Gastroesophageal sphincter (tissue), 4 donors: ENCODE results near the gene GTF2F2. TPM values are rescaled to one million over a fixed set of nuclear protein-coding genes. Genes with fewer than 3 reads are reported as not detected.

Experiments used
- ATAC-seq: fragments of 150-250 bp; one replicate; pipeline ENCODE4 v1.9.1; 2016; ENCODE audit warnings: mild to moderate bottlenecking, moderate library complexity
- H3K27ac ChIP-seq, 4 donors: fragments of 200-600 bp; sonication (generic) in 3 of 4; 1 replicate in 3 of 4; 2 replicates in 1 of 4; pipeline ENCODE4 v1.5.1; 2016 to 2019
- H3K27me3 ChIP-seq: fragments of 200-600 bp; sonication (generic); one replicate; pipeline ENCODE4 v1.5.1; 2019
- H3K36me3 ChIP-seq, 2 donors: fragments of 200-600 bp; sonication (generic); one replicate each; pipeline ENCODE4 v1.5.1; 2019; ENCODE audit warnings: control low read depth in 1 of 2
- H3K4me1 ChIP-seq, 3 donors: fragments of 200-600 bp; sonication (generic); 1 replicate in 2 of 3; 2 replicates in 1 of 3; pipeline ENCODE4 v1.5.1; 2016 to 2019; ENCODE audit warnings: control low read depth in 2 of 3
- H3K4me3 ChIP-seq, 2 donors: fragments of 200-600 bp; sonication (generic); one replicate each; pipeline ENCODE4 v1.5.1; 2019; ENCODE audit warnings: mild to moderate bottlenecking in 1 of 2, moderate library complexity in 1 of 2
- H3K9me3 ChIP-seq, 3 donors: fragments of 200-600 bp; sonication (generic); one replicate each; pipeline ENCODE4 v1.5.1; 2017 to 2019; ENCODE audit warnings: control low read depth in 2 of 3
- EP300 ChIP-seq: sonication (generic); formaldehyde crosslinking; IDR thresholded peaks from one replicate; pipeline ENCODE4 v1.6.1; 2017; ENCODE audit warnings: antibody characterized with exemption, mild to moderate bottlenecking
- POLR2A ChIP-seq, 2 donors: fragments of 450-650 bp; IDR thresholded peaks; one replicate each; pipeline ENCODE4 v1.6.1; 2017; ENCODE audit warnings: antibody characterized with exemption in 2 of 2, mild to moderate bottlenecking in 2 of 2, moderate library complexity in 1 of 2
- POLR2AphosphoS5 ChIP-seq: sonication (generic); formaldehyde crosslinking; IDR thresholded peaks from one replicate; pipeline ENCODE4 v1.6.1; 2017; ENCODE audit warnings: antibody characterized with exemption
- WGBS, 2 donors: methylation state at CpG; one replicate each; pipeline ENCODE4 v1.1.5; 2018; ENCODE audit warnings: low coverage in 1 of 2; 5-methylcytosine and 5-hydroxymethylcytosine counted together
- total RNA-seq, 4 donors: library from RNA; depleted of rRNA; stranded (reverse); fragments of >200 nt; gene quantifications; one replicate each; pipeline ENCODE4 v1.1.0, GENCODE V29; 2016
- TF ChIP-seq, protein P1 (sequence below), 4 experiments: fragments of 200-600 bp in 2 of 4; fragments of 450-650 bp in 2 of 4; sonication (generic) in 1 of 4; IDR thresholded peaks; one replicate each; pipeline ENCODE4 v1.5.1; 2017 to 2019; ENCODE audit warnings: antibody characterized with exemption in 4 of 4, mild to moderate bottlenecking in 2 of 4, moderate library complexity in 2 of 4

Gene GTF2F2
- total RNA-seq, 4 donors from 2014 or later, result 15.3 to 19.6 (median 17.7) TPM

DNA sequence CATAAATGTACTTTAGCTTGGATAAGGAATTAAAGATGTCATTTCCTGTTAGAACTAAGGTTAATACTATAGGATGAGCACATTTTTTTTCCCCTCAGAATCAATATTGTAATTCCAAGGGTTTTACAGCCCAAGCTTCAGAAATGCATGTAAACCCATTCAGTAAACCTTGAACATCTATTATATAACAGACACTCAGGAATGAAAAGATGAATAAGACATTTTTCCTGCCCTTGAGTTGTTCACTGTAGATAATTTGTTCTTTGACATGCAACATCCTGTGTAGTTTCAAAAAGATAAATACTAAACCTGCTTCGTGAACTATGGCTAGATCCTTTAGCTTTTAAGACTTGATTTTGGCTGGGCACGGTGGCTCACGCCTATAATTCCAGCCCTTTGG, 102.2 kb downstream of the GTF2F2 start:
- no peak for ATAC-seq
- no peaks in the 10 kb centered on the region for H3K27me3 ChIP-seq
- no peaks in the 10 kb centered on the region for H3K9me3 ChIP-seq
- TF ChIP-seq POLR2AphosphoS5, result no peak
- TF ChIP-seq, protein P1, sequence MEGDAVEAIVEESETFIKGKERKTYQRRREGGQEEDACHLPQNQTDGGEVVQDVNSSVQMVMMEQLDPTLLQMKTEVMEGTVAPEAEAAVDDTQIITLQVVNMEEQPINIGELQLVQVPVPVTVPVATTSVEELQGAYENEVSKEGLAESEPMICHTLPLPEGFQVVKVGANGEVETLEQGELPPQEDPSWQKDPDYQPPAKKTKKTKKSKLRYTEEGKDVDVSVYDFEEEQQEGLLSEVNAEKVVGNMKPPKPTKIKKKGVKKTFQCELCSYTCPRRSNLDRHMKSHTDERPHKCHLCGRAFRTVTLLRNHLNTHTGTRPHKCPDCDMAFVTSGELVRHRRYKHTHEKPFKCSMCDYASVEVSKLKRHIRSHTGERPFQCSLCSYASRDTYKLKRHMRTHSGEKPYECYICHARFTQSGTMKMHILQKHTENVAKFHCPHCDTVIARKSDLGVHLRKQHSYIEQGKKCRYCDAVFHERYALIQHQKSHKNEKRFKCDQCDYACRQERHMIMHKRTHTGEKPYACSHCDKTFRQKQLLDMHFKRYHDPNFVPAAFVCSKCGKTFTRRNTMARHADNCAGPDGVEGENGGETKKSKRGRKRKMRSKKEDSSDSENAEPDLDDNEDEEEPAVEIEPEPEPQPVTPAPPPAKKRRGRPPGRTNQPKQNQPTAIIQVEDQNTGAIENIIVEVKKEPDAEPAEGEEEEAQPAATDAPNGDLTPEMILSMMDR (IDR thresholded peaks at IDR 0.05), result no peak
- TF ChIP-seq POLR2A (IDR thresholded peaks at IDR 0.05), result no peak
- no peak for TF ChIP-seq EP300
- no peak overlapping the region for H3K27ac ChIP-seq
- H3K36me3 ChIP-seq, result no peaks in the 10 kb centered on the region
- WGBS, 2 donors, result 73 to 90% methylated on average over 2 to 3 of the region's 3 CpGs
- H3K4me1 ChIP-seq, result peaks cover 0 to 10% (median 0%) of the 10 kb centered on the region in 3 donors
- H3K4me3 ChIP-seq, result no peak overlapping the region

DNA sequence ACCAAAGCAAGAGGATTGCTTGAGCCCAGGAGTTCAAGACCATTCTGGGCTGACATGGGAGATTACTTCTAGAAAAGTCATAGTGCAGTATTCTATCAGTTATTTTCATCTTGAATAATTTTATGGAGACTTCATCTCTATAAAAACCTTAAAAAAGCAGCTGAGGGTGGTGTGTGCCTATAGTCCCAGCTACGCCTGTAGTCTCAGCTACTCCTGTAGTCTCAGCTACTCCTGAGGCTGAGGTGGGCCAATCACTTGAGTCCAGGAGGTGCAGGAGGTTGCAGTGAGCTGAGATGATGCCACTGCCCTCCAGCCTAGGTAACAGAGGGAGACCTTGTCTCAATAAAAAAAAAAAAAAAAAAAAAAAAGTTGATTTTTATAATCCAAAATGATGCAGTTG, 102.6 kb downstream of the GTF2F2 start:
- Histone ChIP-seq H3K4me1 (peaks cover 0 to 6% (median 0%) of the 10 kb centered on the region in 3 donors), H3K4me3 (no peak overlapping the region), H3K36me3 (no peaks in the 10 kb centered on the region), H3K27me3 (no peaks in the 10 kb centered on the region), H3K27ac (no peak overlapping the region), H3K9me3 (no peaks in the 10 kb centered on the region)
- ATAC-seq, result no peak
- TF ChIP-seq POLR2AphosphoS5, result no peak
- TF ChIP-seq EP300, result no peak
- TF ChIP-seq, protein P1 (IDR thresholded peaks at IDR 0.05), result no peak
- no peak for TF ChIP-seq POLR2A (IDR thresholded peaks at IDR 0.05)
- WGBS, 2 donors, result no CpG with 5 or more reads among the region's 1 CpG

DNA sequence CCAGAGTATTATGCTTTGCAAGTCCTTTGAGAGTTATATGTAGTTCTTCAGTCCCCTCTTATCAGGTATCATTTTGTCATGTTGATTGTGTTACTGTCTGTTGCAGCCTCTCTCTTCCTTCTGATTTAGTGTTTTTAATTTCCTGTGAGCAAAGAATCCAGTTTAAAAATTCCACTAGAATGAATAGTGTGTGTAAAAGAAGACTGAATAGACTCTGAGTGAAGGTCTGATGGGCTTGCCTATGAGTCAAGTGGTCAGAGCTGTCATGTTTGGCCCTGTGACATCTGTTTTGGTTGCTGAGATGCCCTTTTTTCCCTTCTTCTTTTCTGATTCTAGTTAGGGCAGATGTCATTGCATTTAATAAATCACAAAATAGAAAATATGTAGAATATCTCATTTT, 103.9 kb downstream of the GTF2F2 start:
- H3K4me3 ChIP-seq, result no peak overlapping the region
- no peak overlapping the region for H3K27ac ChIP-seq
- no peaks in the 10 kb centered on the region for H3K9me3 ChIP-seq
- TF ChIP-seq, protein P1 (IDR thresholded peaks at IDR 0.05), result no peak
- TF ChIP-seq POLR2A (IDR thresholded peaks at IDR 0.05), result no peak
- H3K4me1 ChIP-seq, result no peaks in the 10 kb centered on the region
- no peak for ATAC-seq
- no peaks in the 10 kb centered on the region for H3K36me3 ChIP-seq
- no peaks in the 10 kb centered on the region for H3K27me3 ChIP-seq

DNA sequence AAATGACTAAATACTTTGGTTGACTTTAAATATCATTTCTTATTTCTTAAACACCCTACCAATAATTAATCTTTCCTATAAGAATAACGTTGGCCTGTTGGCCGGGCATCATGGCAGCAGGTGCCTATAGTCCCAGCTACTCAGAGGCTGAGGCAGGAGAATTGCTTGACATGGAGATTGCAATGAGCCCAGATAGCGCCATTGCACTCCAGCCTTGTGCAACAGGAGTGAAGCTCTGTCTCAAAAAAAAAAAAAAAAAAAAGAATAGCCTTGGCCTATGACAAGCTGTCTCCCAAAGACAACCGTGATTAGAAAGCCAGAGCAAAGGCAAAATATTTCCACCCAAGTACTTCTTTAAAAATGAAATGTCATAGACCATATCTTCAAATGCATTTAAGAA, 105.1 kb downstream of the GTF2F2 start:
- H3K4me1 ChIP-seq, result no peaks in the 10 kb centered on the region
- no peak overlapping the region for H3K4me3 ChIP-seq
- H3K27ac ChIP-seq, result no peak overlapping the region
- ATAC-seq, result no peak
- 93 to 96% methylated on average over 3 to 4 of the region's 4 CpGs for WGBS, 2 donors
- no peak for TF ChIP-seq EP300
- TF ChIP-seq, protein P1 (IDR thresholded peaks at IDR 0.05), result no peak
- TF ChIP-seq POLR2AphosphoS5, result no peak
- TF ChIP-seq POLR2A (IDR thresholded peaks at IDR 0.05), result no peak
- H3K9me3 ChIP-seq, result no peaks in the 10 kb centered on the region
- H3K36me3 ChIP-seq, result no peaks in the 10 kb centered on the region
- H3K27me3 ChIP-seq, result no peaks in the 10 kb centered on the region

DNA sequence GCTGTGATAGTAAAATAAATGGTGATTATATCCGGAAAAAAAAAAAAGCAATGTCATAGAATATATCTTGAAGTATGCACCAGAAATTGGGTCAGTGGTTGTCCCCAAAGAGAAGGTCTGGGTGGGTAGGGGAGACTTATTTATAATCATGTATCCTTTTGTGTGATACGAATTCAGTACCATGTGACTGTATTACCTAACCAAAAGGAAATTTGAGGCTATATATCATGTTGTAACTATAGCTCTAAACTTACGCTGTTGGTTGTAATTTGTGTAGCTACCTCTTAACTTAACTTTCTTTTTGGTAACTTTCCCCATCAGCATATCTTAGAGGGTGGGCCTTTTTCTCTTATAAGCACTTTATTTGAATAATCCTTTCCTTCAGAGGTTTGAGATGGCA, 105.7 kb downstream of the GTF2F2 start:
- Histone ChIP-seq H3K4me1 (no peaks in the 10 kb centered on the region), H3K27ac (no peak overlapping the region), H3K27me3 (no peaks in the 10 kb centered on the region), H3K9me3 (no peaks in the 10 kb centered on the region), H3K36me3 (no peaks in the 10 kb centered on the region), H3K4me3 (no peak overlapping the region)
- TF ChIP-seq POLR2AphosphoS5, result no peak
- TF ChIP-seq POLR2A (IDR thresholded peaks at IDR 0.05), result no peak
- no peak for TF ChIP-seq EP300
- TF ChIP-seq, protein P1 (IDR thresholded peaks at IDR 0.05), result no peak
- ATAC-seq, result no peak
- WGBS, 2 donors, result 87 to 95% methylated on average over 3 of the region's 3 CpGs
